Measurements from ENCODE around the gene C4orf46. TPM values are rescaled to one million over a fixed set of nuclear protein-coding genes. Genes with fewer than 3 reads are reported as not detected.
"Not testable (repeated sequence)": the region's sequence is repeated elsewhere in the genome, so short reads cannot be mapped to it uniquely, and the experiment has no call there.

The C4orf46 gene
- 3.0 TPM for total RNA-seq
- long read RNA-seq, partial matches to known transcripts, result 0 of 9 reads
- long read RNA-seq, other reads (novel, unspliced or antisense), result 5 of 9 reads

DNA sequence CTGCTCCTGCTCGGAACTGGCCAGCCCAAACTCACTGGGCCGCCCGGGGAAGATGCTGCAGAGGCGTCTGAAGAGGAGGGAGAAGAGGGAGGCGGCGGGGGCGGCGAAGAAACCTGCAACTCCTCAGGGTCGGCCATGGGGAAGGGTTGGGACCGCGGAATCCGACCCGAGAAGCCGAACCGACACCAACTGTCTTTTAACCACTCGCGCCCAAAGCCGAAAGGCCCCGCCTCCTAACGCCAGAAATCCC, at the start of gene C4orf46:
C4orf46 (minus strand) TSS at position 223 of the 250 bp plus-strand sequence; CDS start at position 137, 86 bp downstream.
- DNase-seq (ENCODE audit: low spot score), result no peak
- intact Hi-C loops (cut with DNase I), result loop anchor here (5.0 kb wide), 2 partner anchors 51 to 181 kb away; partner anchors contain the start of gene PPID

DNA sequence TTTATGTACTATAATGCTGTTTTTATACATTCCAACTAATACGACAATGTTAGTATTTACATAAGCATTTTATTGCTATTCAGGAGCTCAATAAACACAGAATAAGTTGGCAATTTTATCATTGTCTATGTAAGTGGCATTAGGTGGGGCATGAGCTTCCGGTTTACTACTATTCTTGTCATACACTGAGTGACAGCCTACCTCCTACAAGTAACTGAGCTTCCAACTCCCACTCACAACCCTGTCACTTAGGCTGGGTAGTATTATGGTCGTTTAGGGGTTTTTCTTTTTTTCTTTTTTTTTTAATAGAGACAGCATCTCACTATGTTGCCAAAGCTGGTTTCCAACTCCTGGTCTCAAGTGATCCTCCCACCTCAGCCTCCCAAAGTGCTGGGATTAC, 44.1 kb upstream of the C4orf46 start:
- no peak for DNase-seq (ENCODE audit: low spot score)
- intact Hi-C loops (cut with DNase I), result no loop called here

DNA sequence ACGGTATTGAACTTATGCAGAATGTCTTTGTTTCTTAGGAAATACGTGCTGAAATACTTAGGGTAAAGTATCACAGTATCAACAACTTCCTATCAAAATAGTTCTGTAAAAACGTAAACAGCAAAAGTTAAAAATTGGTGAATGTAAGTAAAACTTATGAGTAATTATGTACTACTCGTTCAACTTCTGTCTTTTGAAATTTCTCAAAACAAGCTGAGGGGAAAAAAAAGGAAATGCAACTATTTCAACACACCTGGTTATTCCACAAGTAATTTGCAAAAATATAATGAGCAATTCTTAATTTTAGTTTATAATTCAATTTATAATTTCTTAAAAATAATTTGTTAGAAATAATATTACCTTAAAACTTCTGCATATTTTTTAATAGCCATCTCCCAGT, 43.2 kb upstream of the C4orf46 start:
- intact Hi-C loops (cut with DNase I), result no loop called here
- no peak for DNase-seq (ENCODE audit: low spot score)

DNA sequence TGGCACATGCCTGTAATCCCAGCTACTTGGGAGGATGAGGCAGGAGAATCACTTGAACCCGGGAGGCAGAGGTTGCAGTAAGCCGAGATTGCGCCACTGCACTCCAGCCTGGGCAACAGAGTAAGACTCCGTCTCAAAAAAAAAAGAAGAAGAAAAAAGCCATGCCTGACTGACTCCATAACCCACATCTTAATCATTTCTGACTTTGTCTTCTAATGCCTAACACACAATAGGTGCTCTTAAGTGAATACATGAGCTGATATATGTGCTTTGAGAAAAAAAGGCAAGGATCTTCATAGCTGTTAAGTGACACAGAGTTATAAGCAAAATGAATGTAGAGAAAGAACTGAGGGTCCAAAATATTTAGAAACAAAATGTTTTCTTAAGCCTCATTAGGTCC, 40.9 kb upstream of the C4orf46 start:
- DNase-seq (ENCODE audit: low spot score); intact Hi-C loops (cut with DNase I): not testable (repeated sequence)

DNA sequence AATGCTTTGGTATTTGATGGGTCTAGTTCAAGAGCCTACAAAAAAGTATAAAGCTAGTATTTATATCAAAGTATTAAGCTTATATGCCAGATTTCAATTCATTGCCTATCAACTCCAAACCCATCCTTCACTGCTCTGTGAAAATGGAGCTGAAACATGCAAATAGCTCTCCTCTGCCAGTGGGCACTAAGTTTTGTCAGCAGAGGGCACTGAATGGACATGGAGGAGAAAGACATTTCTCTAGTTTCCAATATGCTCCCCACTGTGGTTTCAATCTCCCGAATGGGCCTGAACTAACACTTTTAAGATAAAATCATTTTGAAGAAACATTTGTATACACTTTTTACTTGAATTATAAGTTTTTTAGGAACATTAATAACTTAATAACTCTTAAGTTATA, 39.1 kb upstream of the C4orf46 start:
- intact Hi-C loops (cut with DNase I), result no loop called here
- DNase-seq (ENCODE audit: low spot score), result no peak

DNA sequence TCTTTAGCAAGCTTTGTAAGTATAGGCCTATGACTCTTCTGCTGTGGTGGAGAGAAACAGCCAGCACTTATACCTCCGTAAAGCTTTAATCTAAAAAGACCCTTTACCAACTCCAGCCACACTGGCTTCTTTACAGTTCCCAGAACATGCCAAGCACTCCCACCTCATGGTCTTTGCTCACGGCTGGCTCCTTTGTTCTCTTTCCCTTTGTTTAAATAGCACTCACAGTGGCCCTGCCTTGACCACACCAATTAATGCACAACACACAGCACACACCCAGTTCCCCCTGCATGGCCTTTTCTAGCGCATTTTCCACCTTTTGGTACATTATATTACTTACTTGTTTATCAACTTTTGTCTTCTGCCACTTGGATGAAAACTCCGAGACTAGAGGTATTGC, 32.6 kb upstream of the C4orf46 start:
- intact Hi-C loops (cut with DNase I), result no loop called here
- DNase-seq (ENCODE audit: low spot score), result no peak

DNA sequence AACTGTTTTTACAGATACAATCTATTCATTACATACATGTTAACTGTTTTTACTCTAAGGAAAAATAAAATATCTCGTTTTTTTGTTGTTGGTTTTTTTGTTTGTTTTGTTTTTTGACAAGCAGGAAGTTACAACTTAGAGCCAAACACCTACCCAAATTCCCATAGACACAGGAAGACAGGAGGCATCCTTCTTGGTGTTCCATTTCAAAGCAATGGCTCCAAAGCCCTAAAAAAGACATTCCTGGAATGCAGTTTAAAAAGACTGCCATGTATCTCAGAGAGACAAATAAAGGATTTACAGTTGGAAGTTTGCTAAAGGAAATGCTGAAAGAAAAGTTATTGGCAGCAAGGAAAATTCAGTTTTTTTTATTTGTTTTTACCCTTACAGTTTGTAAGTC, 17.1 kb upstream of the C4orf46 start:
- no peak for DNase-seq (ENCODE audit: low spot score)

DNA sequence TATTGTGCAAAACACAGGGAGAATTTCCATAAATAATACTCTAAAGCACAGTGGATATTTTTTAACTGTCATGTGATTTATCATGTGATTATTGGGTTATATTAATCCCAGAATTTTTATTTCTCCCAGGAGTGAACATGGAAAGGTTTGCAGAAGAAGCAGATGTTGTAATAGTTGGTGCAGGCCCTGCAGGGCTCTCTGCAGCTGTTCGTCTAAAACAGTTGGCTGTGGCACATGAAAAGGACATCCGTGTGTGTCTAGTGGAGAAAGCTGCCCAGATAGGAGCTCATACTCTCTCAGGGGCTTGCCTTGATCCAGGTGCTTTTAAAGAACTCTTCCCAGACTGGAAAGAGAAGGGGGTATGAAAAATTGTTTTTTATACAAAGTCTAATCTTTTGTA, 10.4 kb upstream of the C4orf46 start:
- DNase-seq (ENCODE audit: low spot score), result no peak
- intact Hi-C loops (cut with DNase I), result no loop called here

More for the DNA sequence above, 17.1 kb upstream of the C4orf46 start:
- intact Hi-C loops (cut with DNase I), result no loop called here

DNA sequence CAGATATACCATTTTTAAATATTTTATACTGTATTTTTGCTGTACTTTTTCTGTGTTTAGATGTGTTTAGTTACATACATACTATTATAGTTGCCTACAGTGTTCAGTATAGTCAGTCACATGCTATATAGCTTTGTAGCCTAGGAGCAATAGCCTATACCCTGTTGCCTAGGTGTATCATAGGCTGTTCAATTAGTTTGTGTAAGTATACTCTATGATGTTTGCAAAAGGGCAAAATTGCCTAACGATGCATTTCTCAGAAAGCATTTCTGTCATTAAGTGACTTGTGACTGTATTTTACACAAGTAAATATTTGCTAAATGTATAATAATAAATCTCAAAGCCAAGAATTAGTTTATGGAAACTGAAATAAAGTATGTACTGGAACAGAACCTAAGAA, 9.9 kb upstream of the C4orf46 start:
- intact Hi-C loops (cut with DNase I), result no loop called here
- no peak for DNase-seq (ENCODE audit: low spot score)

DNA sequence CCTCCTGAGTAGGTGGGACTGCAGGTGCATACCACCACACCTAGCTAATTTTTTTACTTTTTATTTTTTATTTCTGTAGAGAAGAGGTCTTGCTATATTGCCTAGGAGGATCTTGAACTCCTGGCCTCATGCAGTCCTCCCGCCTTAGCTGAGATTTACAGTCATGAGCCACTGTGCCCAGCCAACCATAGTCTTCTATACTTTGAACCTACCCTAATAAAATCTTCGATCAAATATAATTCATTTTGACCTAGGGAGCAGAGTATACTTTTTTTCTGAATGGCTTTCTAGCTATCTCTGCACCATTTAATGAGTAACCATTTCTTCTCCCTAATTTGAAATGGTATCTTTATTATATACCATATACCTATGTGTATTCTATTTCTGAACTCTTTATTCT, 7.1 kb upstream of the C4orf46 start:
- intact Hi-C loops (cut with DNase I), result no loop called here
- DNase-seq (ENCODE audit: low spot score), result no peak

DNA sequence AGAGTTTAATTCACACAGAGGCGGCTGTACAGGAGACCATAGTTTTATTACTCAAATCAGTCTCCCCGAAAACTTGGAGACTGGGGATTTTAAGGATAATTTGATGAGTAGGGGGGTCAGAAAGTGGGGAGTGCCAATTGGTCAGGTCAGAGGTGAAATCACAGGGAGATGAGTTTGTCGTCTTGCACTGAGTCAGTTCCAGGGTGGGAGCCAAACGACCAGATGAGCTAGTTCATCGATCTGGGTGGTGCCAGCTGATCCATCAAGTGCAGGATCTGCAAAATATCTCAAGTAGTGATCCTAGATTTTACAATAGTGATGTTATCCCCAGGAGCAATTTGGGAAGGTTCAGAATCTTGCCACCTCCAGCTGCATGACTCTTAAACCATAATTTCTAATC, 4.4 kb upstream of the C4orf46 start:
- DNase-seq (ENCODE audit: low spot score), result no peak
- intact Hi-C loops (cut with DNase I), result no loop called here

DNA sequence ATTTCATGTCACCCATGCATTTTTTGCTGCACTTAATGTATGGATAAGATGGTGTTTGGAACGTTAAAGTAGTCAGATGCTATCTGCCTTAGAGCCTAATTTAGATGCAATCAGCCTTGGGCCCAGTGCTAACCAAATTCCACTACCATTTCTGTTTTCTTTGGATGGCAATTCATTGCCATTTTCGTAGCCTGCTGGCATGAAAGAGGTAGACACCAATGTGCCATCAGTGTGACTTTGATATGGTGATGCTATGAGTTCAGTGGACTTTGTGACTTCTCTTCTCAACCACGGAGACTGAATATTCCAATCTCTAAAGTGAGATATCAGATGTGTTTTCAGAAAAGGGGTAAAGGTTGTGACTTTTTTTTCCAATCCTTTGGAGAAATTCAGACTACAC, 1.9 kb upstream of the C4orf46 start:
- intact Hi-C loops (cut with DNase I), result loop anchor here (5.0 kb wide), 2 partner anchors 49 to 179 kb away; partner anchors contain the start of gene PPID
- no peak for DNase-seq (ENCODE audit: low spot score)

DNA sequence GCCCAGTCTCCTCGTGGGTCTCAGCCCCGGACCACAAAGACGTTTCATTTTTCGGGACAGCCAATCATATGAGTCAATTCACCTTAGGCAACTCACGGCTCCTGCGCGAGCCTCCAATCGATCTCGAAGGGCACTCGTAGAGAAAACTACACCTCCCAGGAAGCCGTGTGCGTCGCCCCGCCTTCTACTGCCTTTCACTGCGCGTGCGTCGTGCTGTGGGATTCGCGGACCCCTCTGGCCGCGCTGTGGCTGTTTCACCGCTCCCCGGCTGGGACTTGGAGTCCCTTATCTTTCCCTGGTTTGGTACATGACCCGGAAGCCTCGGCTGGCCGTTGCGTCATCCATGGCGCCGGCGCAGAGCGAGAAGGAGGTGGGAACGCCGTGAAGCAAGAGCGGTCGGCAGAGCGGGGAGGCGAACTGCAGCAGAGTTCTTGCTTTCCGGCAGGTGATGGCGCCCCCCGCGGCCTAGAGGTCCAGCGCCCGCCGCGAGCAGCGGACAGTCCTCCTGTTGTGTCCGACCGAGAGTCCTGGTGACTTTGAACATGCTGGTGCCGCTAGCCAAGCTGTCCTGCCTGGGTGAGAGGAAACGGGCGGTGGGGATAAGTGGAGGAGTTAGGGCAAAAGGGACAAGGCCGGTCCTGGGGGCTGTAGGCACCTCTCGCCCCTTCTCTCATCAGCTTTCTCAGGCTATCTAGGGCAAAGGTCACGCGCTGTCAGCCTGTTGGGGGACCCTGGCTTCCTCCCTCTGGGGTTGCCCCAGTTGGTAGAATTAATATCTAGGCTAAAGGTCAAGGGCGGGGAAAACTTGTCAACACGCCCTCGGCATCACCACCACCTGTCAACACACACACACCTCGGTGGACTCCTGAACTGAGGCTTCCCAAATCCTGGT, 474 bp upstream of the C4orf46 start, which contains the start of gene ETFDH:
ETFDH (plus strand) TSS at position 382 of the 892 bp plus-strand sequence; CDS start at position 543, 161 bp downstream.
- intact Hi-C loops (cut with DNase I), result loop anchor here (5.0 kb wide), 2 partner anchors 50 to 180 kb away; partner anchors contain the start of gene PPID
- peak; percentile 99 for DNase-seq (ENCODE audit: low spot score)

DNA sequence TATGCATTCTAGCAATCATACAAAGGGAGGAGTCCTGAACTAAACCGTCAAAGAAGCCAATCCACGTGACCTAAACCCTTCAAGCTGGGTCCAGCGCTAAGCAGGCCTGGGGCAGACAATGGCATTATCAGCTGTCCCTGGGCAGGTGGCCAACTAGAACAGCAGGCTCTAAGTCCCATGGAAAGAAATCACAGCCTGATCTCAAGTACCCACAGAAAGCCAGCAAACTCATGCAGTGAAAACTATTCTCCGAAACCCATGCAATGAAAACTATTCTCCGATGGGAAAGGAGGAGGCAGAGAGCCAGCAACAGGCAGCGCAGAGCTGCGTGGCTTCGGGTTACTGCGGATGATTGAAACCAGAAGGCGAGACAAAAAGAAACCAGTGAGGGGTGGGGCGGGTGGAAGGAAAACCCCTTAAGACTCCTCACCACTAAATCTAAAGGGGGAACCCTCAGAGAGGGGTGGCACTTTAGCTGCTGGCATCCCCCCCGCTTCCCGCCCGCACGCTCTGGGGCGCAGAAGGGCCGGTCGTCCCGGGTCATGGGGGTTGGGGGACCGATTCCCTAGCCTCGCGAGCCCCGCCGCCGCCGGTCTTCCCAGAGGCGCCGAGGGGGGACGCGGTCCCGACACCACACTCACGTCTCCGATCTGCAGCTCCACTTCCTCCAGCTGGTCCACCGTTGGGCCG, 567 bp downstream of the C4orf46 start:
- peak; percentile 83 for DNase-seq (ENCODE audit: low spot score)
- intact Hi-C loops (cut with DNase I), result loop anchor here (5.0 kb wide), 2 partner anchors 51 to 181 kb away; partner anchors contain the start of gene PPID

DNA sequence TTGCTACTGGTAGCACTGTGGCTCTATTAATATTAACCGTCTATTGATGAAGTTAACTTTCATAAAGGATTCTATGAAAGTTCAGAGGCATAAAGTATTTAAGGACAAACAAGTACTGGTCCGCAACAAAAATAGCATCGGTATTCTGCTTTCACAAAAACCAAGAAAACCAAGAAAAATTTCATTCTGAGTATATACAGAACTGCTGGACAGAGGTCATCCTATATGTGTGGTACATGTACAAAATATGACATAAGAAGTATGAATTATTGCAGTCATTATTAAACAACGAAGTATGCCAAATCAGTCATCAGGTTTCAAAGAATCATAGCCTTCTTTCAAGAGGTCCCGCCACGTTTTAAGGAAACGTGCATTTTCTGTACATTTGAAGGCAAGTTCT, 2.4 kb downstream of the C4orf46 start:
- DNase-seq (ENCODE audit: low spot score), result no peak
- intact Hi-C loops (cut with DNase I), result loop anchor here (5.0 kb wide), 1 partner anchor 42 kb away; no protein-coding TSS in a partner anchor

DNA sequence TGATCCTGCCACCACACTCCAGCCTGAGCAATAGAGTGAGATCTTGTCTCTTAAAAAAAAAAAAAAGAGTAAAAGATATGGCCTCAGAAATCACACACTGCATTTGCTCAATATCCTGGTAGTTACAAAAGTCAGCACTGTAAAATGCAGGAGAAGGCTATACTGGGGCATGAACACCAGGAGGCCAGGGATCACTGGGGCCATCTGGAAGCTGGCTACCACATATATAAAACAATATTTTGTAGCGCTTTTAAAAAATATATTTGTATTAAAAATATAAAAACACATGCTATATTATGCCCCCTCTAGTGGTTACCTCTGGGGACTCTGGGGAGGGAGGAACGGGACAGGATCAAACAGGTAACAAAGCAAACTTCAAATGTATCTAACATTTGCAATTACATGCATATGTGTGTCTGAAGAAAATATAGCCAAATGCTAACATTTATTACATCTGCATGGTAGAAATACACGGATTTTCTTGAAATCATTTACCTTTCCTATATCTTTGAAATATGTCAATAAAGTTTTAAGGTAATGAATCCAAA, 4.0 kb downstream of the C4orf46 start:
- DNase-seq (ENCODE audit: low spot score), result no peak
- intact Hi-C loops (cut with DNase I), result loop anchor here (5.0 kb wide), 1 partner anchor 40 kb away; no protein-coding TSS in a partner anchor

DNA sequence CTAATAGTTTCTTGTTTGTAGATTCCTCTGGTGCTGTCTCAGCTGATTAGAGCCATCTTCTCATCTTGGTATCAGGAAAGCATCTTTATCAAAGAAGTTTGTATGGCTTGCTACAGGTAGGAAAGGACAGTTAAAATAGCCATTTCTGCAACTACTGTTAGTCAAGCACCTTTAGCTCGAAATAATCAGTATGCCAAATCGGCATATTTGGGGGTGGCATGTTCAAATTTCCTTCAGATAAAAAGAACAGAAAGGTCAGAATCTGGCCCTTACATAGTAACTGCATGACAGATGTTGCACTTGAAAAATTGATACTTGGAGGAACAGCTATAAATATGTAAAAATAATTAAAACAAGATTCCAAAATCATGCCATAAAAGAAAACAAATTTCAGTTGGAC, 4.8 kb downstream of the C4orf46 start:
- intact Hi-C loops (cut with DNase I), result loop anchor here (5.0 kb wide), 1 partner anchor 40 kb away; no protein-coding TSS in a partner anchor

DNA sequence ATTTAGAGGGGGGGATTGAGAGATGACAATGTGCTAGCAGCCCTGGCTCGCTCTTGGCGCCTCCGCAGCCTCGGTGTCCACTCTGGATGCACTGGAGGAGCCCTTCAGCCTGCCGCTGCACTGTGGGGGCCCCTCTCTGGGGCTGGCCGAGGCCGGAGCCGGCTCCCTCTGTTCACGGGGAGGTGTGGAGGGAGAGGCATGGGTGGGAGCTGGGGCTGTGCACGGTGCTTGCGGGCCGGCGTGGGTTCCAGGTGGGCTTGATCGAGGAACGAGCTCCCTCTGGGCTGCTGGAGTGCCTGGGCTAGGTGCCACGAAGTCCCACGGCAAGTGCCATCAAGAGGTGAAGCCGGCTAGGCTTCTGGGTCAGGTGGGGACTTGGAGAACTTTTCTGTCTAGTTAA, 6.9 kb downstream of the C4orf46 start:
- no peak for DNase-seq (ENCODE audit: low spot score)
- intact Hi-C loops (cut with DNase I), result loop anchor here (5.0 kb wide), 1 partner anchor 38 kb away; no protein-coding TSS in a partner anchor

More for the DNA sequence above, 4.8 kb downstream of the C4orf46 start:
- no peak for DNase-seq (ENCODE audit: low spot score)

DNA sequence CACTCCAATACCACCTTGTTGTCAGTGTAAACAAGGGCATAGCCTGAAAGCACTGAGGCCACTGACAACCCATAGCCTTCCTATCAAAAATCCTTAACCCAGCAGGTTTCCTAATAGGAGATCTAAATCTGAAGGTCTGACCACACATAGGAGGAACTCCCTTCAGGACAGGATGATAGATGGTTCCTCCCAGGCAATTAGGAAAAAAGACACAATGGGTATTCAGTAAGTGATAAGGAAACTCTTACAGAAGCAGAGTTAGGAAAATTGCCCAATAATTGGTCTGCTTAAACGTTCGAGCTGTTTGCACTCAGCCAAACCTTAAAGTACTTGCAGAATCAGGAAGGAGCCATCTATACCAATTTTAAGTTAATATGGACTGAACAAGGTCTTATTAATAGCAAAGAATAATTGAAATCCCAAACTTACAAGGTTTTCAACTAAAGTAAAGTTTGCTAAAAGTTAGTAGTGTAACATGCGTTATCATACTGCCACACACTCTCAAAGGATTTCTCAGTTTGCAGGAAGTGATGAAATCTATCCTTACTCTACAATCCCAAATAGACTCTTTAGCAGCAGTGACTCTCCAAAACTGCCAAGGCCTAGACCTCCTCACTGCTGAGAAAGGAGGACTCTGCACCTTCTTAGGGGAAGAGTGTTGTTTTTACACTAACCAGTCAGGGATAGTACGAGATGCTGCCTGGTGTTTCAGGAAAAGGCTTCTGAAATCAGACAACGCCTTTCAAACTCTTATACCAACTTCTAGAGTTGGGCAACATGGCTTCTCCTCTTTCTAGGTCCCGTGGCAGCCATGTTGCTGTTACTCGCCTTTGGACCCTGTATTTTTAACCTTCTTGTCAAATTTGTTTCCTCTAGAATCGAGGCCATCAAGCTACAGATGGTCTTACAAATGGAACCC, 7.7 kb downstream of the C4orf46 start:
- intact Hi-C loops (cut with DNase I); DNase-seq (ENCODE audit: low spot score): not testable (repeated sequence)
